GM12872 (cell line): ENCODE results near the gene SUFU.

ENCODE experiments used
- CTCF ChIP-seq: IDR thresholded peaks from 3 replicates; pipeline ENCODE4 v1.5.1; 2011; ENCODE audit warnings: low read depth, mild to moderate bottlenecking, low read length, moderate library complexity; ENCODE audit not compliant: insufficient read depth

Gene SUFU

GRCh38 chr10:102624751-102625645, 121.2 kb downstream of the SUFU start:
- no peak for TF ChIP-seq CTCF

GRCh38 chr10:102626026-102626685, 122.4 kb downstream of the SUFU start:
- no peak for TF ChIP-seq CTCF

GRCh38 chr10:102627291-102627735, 123.5 kb downstream of the SUFU start:
- no peak for TF ChIP-seq CTCF

GRCh38 chr10:102627736-102628293, 124.0 kb downstream of the SUFU start:
- no peak for TF ChIP-seq CTCF

- TF ChIP-seq CTCF: no peak
Measured at GRCh38 chr10:102628451-102628911, 124.7 kb downstream of the SUFU start.

GRCh38 chr10:102629661-102630614, 126.2 kb downstream of the SUFU start:
- no peak for TF ChIP-seq CTCF
